DOHH2 (cell line): ENCODE results near the gene SLC24A5.

ENCODE experiments used
- H3F3A ChIP-seq: fragments of 200-600 bp; sonication (generic), shearing (Covaris generic); 2 replicates; pipeline ENCODE4 v1.6.0; 2016; ENCODE audit warnings: antibody characterized with exemption, mild to moderate bottlenecking; ENCODE audit not compliant: control insufficient read depth, insufficient read depth
- H3K27ac ChIP-seq: fragments of 200-600 bp; sonication (generic); 2 replicates; pipeline ENCODE4 v1.5.1; 2014; ENCODE audit warnings: low read depth, mild to moderate bottlenecking, low read length, moderate library complexity
- H3K27me3 ChIP-seq: fragments of 200-600 bp; sonication (generic); 2 replicates; pipeline ENCODE4 v1.6.1; 2014; ENCODE audit warnings: mild to moderate bottlenecking, low read length, mixed read lengths; ENCODE audit not compliant: control insufficient read depth
- H3K36me3 ChIP-seq: fragments of 200-600 bp; sonication (generic); 2 replicates; pipeline ENCODE4 v1.6.1; 2014; ENCODE audit warnings: mild to moderate bottlenecking, low read length, moderate library complexity, mixed read lengths; ENCODE audit not compliant: control insufficient read depth
- H3K4me1 ChIP-seq: fragments of 200-600 bp; sonication (generic); 2 replicates; pipeline ENCODE4 v1.6.1; 2014; ENCODE audit warnings: mild to moderate bottlenecking, low read length, mixed read lengths; ENCODE audit not compliant: control insufficient read depth
- H3K4me2 ChIP-seq: fragments of 200-600 bp; sonication (generic); 2 replicates; pipeline ENCODE4 v1.6.0; 2014; ENCODE audit warnings: mild to moderate bottlenecking, low read length, moderate library complexity
- H3K4me3 ChIP-seq: fragments of 200-600 bp; sonication (generic); 2 replicates; pipeline ENCODE4 v1.5.1; 2014; ENCODE audit warnings: mild to moderate bottlenecking, low read length, mixed read lengths
- H3K79me2 ChIP-seq: fragments of 200-600 bp; sonication (generic); 2 replicates; pipeline ENCODE4 v1.6.1; 2014; ENCODE audit warnings: mild to moderate bottlenecking, low read length, mixed read lengths; ENCODE audit not compliant: control insufficient read depth
- H3K9me2 ChIP-seq: fragments of 200-600 bp; sonication (generic); replicated peaks from 2 replicates; pipeline ENCODE4 v1.6.1; 2014; ENCODE audit warnings: mild to moderate bottlenecking, low read length, mixed read lengths; ENCODE audit not compliant: control insufficient read depth
- H3K9me3 ChIP-seq: fragments of 200-600 bp; sonication (generic); 2 replicates; pipeline ENCODE4 v1.6.1; 2014; ENCODE audit warnings: antibody characterized with exemption, low read length, mixed read lengths; ENCODE audit not compliant: control insufficient read depth, insufficient read depth
- H4K20me1 ChIP-seq: fragments of 200-600 bp; sonication (generic); 2 replicates; pipeline ENCODE4 v1.6.0; 2014; ENCODE audit warnings: low read depth, mild to moderate bottlenecking, antibody characterized with exemption, low read length, moderate library complexity; ENCODE audit not compliant: control insufficient read depth, insufficient read depth
- CTCF ChIP-seq: fragments of 200-600 bp; sonication (generic); IDR thresholded peaks from one replicate; pipeline ENCODE4 v1.5.1; 2014; ENCODE audit warnings: antibody characterized with exemption, mild to moderate bottlenecking, low read depth, low read length; ENCODE audit not compliant: poor library complexity, severe bottlenecking
- EZH2phosphoT487 ChIP-seq: fragments of 200-600 bp; sonication (generic); IDR thresholded peaks from 2 replicates; pipeline ENCODE4 v1.6.1; 2017; ENCODE audit warnings: borderline replicate concordance, mild to moderate bottlenecking, antibody characterized with exemption, low read length, moderate library complexity, mixed read lengths

SLC24A5 gene

GRCh38 chr15:48101376-48101961 is 19.3 kb upstream of the SLC24A5 start:
- Histone ChIP-seq H3K9me2 (no peaks in the 10 kb centered on the region), H3K27me3 (no peaks in the 10 kb centered on the region), H3K9me3 (no peaks in the 10 kb centered on the region), H4K20me1 (no peaks in the 10 kb centered on the region), H3K4me2 (no peak overlapping the region), H3K27ac (no peak overlapping the region), H3K4me1 (no peaks in the 10 kb centered on the region), H3K36me3 (no peaks in the 10 kb centered on the region), H3K4me3 (no peak overlapping the region), H3F3A (no peaks in the 10 kb centered on the region), H3K79me2 (no peaks in the 10 kb centered on the region)
- TF ChIP-seq CTCF (no peak), EZH2phosphoT487 (no peak)

- TF ChIP-seq EZH2phosphoT487 (no peak), CTCF (no peak)
Measured at GRCh38 chr15:48102167-48102566, 18.6 kb upstream of the SLC24A5 start.

GRCh38 chr15:48103647-48104046 is 17.1 kb upstream of the SLC24A5 start:
- no peaks in the 10 kb centered on the region for H3K9me2 ChIP-seq
- H4K20me1 ChIP-seq, result no peaks in the 10 kb centered on the region
- H3F3A ChIP-seq, result no peaks in the 10 kb centered on the region
- no peak overlapping the region for H3K27ac ChIP-seq
- no peak overlapping the region for H3K4me2 ChIP-seq
- no peaks in the 10 kb centered on the region for H3K36me3 ChIP-seq
- H3K27me3 ChIP-seq, result no peaks in the 10 kb centered on the region
- TF ChIP-seq EZH2phosphoT487, result no peak
- TF ChIP-seq CTCF, result no peak
- H3K4me1 ChIP-seq, result no peaks in the 10 kb centered on the region
- no peak overlapping the region for H3K4me3 ChIP-seq
- H3K79me2 ChIP-seq, result no peaks in the 10 kb centered on the region
- no peaks in the 10 kb centered on the region for H3K9me3 ChIP-seq

More at GRCh38 chr15:48102167-48102566, 18.6 kb upstream of the SLC24A5 start:
- no peaks in the 10 kb centered on the region for H3K9me3 ChIP-seq
- H3F3A ChIP-seq, result no peaks in the 10 kb centered on the region
- no peaks in the 10 kb centered on the region for H3K36me3 ChIP-seq
- H3K4me1 ChIP-seq, result no peaks in the 10 kb centered on the region
- no peaks in the 10 kb centered on the region for H3K79me2 ChIP-seq
- H3K4me2 ChIP-seq, result no peak overlapping the region
- H4K20me1 ChIP-seq, result no peaks in the 10 kb centered on the region
- no peak overlapping the region for H3K27ac ChIP-seq
- no peaks in the 10 kb centered on the region for H3K27me3 ChIP-seq
- no peak overlapping the region for H3K4me3 ChIP-seq
- no peaks in the 10 kb centered on the region for H3K9me2 ChIP-seq
